ENCODE data around the gene RAB24.
"Not testable (repeated sequence)": the region's sequence is repeated elsewhere in the genome, so short reads cannot be mapped to it uniquely, and the experiment has no call there.

Gene RAB24

DNA sequence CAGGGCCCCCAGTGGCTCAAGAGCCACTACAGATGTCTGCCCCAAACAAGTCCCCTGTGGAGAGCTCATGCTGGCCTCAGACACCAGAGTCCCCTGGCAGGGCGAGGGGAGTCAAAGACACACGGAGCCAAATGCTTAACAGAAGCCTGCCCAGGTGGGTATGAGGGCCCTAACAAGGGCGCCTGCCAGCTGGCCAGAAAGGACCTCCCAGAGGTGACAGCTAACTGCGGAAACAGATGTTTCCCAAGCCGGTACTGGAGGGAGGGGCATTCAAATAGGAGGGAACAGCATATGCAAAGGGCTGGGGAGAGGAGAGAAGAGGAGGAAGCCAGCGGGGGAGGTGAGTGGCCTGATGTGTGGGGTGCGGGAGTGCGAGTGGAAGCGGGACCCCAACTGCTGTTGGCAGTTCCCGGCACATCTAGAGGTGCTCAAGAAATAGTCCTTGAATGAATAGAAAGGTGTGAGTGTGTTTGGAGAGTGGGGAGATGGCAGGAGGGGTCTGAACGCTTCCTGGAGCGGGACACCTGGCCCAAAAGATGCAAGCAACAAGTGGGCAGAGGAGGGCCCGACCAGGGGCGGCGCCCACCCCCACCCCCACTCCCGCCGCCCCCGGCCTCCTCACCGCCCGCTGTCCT lies 7.4 kb upstream of the RAB24 start:
- DNase-seq, result peak in 2 of 3 experiments; percentile 45 to 61

DNA sequence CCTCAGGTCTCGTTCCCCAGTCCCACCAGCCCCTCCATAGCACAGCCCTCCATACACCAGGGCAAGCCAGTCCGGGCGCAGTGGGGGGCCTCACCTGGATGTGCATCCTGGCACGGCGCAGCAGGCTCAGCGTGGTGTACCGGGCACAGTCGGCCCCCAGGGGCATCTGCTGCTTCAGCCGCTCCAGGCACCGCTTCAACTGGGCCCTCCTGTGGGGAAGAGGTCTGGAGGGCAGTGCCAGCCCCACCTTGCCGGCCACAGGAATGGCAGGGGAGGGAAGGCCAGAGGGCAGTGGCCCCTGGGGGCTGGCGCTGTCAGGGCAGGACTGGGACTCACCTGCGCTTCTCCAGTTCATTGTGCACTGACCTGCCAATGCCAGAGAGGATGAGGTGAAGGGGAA lies 6.8 kb upstream of the RAB24 start:
- DNase-seq, result peak in 2 of 3 experiments; percentile 45 to 61

DNA sequence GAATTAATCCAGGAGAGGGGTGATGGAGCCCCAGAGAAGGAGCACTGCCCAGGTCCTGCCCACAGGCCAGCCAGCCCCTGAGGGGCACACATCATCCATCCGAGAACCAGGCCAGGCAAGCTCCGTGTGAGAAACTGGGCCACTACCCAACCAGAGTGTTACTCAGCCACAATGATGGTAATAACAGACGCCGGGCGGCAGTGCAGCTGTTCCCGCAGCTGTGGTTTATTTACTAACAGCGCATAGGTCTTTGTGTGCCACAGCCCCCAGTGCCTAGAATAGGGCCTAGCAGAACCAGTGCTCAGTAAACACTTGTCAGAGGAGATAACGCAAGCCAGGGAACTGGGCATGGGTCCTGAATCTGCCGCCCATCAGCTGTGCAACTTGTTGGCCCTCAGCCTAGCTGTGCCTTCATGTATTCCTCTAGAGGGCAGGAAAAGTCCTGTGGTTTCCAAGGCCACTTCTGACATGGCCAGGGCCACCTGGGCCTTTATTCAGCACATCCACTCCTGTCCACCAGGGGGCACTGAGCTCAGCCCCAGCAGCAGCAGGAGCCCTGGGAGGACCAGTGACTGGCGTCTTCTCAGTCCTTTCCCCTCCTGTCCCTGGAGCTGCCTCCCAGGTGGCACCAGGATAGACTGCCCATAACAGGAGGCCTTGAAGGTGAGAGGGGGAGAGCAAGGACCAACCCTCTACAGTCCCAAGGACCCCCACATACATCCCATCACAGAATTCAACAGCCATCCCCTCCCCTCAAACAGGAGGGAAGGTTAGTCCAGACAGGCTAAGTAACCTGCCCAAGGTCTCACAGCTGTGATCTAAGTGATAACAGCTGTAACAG lies 6.1 kb upstream of the RAB24 start:
- DNase-seq, result peak; percentile 23 to 56 (median 55)

DNA sequence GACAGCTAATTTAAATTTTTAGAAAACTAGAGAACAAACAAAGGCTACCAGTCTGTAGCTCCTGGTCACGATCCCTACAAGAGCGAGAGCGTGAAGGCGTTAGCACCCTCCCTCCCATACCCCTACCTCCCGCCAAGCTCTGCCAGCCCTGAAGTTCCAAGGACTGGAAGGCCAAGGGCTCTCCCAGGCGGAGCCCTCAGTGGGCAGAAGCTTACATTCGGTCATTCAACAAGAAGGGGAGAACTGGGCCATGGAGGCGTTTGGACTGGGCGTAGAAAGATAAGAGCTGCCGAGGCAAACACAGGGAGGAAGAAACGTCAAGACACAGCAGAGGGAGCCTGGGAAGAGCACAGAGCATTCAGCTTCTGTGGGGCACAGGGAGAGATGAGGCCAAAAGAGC lies 5.2 kb upstream of the RAB24 start:
- DNase-seq, result no peak

DNA sequence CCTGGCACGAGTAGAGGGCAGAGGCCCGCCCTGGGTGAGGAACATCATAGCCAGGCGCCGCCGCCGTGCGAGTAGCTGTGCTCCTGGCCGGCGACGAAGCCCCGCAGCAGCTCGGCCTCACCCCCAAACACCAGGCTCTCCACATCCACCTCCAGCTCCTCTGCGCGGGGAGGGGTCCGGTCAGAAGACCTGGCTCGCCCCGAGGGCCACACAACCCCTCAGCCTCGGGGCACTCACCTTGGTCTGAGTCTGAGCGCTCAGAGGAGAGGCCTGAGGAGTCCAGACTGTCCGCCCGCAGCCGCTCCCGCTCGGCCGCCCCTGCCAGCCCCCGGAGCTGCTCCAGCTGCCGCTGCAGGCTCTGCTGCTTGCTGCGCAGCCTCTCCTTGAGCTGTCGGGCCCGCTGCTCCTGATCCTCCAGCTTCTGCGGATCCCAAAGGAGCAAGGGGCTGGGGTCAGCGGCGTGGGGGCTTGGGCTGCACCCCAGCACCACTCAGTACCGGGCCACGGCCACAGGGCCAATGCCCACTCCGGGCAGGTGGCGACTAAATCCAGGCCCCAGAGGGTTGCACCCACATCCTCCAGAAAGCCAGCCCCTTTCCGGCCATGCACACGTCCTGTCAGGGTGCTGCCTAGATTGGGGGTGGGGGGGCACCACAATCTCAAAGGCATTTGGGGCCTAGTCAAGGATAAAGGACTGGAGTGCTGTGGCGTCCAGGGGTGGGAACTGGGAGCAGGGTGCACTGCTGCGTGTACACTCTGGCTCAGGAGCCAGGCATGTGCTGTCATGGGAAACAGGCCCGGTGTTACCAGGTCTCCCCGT lies 4.2 kb upstream of the RAB24 start:
- no peak for DNase-seq

DNA sequence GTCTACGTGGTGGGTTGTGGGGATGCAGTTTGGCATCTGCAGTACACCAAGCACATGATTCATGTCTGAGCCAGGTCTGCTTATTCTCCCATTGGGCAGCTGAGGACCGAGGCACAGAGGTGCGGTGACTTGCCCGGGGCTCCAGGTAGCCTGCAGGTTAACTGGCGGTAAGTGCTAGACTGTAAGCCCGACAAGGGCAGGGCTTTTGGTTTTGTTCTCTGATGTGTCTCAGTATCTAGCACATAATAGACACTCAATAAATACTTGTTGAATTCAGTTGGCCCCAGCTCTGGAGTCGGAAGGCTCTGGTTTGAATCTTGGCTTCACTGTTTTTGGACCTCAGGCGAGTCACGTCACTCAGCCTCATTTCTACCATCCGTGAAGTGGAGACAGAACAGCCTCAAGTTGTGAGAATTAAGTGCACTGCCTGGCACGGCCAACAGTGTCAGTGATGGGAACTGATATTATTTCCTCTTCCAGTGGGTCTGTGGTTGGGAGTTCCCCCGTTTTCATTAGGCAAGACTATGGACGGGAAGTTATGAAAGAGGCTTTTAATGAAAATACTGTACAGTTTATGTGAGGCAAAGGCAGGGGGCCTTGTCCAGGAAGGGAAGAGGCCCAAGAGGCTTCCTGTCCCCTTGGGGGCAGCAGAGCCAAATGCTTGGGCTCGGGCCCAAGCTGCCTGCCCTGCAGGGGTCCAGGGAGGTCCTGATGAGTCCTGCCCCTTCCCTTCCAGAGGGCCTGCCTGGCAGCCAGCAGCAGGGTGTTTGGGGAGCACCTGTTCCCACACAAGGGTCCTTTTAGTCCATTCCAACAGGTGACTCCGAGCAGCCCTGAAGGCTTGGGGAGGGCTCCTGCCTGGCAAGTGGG lies 3.4 kb upstream of the RAB24 start:
- no peak for DNase-seq

DNA sequence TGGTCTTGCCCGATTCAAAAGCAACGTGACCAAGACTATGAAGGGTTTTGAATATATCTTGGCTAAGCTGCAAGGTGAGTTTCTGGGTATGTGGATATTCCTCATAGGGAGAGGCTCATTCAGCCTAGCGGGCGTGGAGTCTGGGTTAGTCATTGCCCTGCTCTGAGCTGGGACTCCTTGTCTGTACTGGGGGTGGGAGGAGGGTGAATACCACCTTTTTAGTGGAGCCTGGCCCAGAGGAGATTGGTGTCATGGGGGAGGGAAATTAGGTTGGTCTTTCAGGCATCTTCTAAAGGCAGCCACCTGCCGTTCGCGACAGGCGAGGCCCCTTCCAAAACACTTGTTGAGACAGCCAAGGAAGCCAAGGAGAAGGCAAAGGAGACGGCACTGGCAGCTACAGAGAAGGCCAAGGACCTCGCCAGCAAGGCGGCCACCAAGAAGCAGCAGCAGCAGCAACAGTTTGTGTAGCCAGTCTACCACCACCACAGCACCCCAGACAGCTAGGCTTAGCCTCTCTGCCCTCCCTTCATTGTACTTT lies 2.7 kb upstream of the RAB24 start:
- DNase-seq, result not testable (repeated sequence)

DNA sequence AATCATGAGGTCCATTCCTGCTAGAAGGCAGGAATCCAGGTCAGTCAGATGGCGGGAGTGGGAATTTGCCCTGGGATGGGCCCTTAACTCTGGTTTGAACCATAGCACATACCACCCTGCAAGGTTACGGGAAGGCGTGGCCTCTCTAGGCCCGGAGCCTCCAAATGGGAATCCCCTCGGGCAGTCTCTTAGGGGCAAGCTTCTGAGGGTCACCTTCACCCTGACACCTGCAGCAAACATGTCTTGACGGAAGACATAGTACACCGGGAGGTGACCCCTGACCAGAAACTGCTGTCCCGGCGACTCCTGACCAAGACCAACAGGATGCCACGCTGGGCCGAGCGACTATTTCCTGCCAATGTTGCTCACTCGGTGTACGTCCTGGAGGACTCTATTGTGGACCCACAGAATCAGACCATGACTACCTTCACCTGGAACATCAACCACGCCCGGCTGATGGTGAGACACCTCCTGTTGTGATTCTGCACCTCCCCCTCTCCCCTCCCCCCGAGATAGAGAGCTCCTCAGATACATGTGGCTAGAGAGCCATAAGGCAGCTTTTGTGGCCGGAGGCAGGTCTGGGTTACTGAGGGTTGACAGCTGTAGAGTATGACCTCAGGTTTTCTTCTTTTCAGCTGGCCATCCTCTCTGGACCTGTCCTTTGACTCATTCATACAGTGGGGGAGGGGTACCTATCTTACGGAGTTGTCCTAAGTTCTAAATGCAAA lies 1.0 kb upstream of the RAB24 start:
- DNase-seq, result peak in 1 of 3 experiments; percentile 18

DNA sequence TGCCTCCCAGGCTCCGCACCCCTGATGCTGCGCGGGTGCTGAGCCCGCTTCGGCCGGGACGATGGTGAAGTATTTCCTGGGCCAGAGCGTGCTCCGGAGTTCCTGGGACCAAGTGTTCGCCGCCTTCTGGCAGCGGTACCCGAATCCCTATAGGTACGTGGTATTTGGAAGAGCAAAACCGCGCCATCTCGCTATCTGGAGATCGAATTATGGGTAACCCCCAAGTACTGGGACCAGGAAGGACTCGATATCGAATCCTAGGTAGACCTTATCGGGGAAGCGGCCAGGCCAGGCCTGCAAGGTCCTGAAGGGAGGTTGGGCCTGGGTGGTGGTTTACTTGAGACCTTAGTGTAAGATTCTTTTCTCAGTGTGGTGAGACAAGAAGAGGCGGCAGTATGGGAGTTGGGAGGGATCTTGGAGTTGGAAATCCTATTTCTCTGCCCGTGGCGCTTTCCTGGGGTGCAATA lies 439 bp upstream of the RAB24 start:
- DNase-seq, result peak in 1 of 3 experiments; percentile 55

DNA sequence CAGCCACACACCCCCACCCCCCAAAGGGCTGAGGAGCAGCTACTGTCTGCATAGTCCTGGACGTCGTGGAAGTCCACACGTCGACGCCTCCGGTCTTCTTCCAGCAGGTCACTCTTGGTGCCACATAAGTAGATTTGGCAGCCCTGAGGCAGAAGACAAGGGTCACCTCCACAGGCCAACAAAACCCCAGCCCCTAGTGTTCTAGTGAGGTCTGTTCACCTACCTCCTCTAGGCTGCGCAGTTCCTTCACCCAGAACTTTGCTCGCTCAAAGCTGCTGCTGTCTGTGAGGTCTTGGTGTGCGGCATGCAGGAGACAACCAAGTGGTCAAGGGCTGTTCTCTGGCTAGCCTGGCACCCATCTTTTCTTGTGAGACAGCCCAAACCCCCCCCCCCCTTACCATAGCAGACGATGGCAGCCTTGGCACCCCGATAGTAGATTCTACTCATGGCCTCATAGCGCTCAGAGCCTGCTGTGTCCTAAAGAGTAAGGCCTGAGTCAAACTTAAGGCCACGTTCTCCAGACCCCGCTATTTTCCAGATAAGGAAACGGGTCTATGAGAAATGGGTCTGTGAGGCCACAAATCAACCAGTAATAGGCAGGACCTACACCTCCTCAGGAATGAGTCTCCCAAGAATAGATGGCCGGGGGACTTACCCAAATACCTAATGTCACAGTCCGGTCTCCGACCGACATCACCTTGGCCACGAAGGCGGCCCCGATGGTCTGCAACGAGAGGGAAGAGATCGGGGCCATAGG lies 987 bp downstream of the RAB24 start:
- DNase-seq, result no peak

DNA sequence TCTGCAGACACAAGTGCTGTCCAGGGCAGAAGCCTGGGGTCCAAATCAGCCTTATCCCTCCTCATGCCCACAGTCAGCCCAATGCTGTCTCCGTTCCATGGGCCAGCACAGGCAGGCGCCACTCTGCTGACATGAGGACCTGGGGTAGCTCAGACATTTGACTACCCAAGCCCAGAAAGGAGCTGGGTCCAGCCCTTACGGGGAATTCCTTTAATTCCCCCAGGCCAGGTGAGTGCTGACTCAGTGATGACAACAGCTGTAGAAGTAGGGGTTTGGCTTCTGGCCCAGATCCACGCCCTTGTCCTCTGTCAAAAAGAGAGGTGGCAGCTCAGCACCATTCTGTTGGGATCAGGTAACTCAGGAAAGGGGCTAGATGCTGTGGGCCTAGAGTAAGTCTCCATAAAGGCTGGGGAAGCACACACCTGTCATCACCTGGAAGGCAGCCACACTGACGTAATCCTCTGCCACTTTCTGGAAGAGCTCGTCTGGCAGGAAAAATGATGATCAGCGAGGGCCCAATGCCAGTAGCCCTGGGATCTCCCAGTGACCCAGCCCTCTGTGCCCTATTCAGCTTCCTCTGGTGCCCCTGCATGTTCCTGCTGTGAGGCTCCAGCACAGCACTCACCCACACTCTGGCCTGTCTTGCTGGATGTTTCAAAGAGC lies 1.9 kb downstream of the RAB24 start:
- peak in 2 of 3 experiments; percentile 31 to 35 for DNase-seq

DNA sequence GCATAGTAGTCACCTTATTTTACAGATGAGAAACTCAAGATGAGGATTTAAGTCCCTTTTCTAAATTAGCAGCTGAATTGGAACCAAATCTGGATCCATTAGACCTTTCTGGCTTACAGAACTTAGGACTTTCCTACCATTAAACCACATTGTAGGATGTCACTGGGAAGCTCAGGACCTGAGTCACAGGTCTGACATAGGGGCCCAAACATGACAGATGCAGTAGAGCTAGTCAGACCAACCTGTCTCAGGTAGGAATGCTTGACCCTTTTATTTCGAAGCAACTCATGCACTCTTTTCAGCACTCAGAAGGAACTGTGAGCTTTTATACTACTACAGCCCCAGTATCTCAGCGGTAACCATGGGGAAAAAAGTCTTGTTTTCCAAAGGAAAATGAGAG lies 2.6 kb downstream of the RAB24 start:
- DNase-seq, result no peak

DNA sequence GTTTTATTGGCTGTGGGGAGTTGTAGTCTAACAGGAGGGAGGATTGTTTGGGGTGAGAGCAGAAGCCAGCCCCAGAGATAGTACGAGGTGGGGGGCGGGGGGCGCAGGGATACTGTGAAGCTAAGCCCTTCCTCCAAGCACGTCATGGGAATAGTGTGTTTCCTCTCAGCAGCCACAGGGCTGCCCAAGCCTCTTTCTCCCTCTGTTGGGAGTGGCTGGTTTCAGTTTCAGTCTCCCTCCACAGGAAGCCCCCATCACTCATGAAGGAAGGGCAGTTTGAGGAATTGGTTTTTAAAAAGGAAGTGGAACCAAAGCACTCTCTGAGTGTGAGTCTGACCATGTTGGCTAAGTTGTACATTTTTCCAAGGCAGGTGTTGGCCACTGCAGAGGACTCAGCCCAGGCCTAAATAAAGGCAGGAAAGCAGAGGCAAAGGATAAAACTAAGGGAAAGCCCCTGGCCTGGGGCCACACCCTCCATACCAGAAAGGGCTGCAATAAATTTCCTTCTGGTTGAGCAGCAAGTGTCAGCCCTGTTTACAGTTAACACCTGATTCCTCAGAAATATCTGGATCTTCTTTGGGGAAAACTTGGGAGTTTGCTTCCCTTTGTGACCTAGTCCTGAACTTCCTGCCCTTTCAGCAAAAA lies 3.2 kb downstream of the RAB24 start:
- DNase-seq, result no peak

DNA sequence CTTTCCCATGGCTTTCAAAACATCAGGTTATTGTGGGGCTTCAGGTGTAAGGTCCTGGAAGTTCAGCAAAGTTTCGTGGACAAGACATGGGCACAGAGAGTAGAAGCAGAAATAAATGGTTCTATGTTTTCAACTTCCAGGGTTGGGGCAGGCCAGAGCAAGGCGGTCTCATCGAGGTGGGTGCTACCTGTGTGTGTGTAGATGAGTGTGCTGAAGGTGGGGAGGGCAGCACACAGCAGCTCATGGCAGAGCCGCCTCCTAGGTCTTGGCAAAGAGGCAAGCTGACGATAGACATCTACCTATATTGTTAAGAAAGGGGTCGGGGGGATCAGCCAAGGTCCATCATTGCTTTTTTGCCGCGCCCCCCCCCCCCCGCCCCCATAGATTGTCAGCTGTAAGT lies 3.8 kb downstream of the RAB24 start:
- no peak for DNase-seq

DNA sequence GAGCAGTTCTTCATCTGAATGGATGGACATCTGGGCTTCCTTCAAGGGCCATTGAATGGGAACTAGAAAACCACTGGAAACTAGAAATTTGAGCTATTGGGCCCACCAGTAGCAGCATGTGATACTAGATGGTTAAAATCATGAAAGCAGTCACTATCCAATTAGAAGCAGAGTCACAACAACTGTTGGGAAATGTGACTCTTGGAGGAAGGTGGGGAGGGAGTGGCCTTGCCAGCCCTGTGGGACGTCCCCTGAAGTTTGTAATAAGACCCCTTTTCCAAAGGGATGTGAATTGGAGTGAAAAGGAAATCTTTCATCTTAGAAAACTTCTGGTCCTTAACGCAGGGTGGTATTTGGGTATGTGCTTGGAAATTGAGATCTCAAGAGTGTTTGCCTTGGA lies 5.6 kb downstream of the RAB24 start:
- DNase-seq, result no peak

DNA sequence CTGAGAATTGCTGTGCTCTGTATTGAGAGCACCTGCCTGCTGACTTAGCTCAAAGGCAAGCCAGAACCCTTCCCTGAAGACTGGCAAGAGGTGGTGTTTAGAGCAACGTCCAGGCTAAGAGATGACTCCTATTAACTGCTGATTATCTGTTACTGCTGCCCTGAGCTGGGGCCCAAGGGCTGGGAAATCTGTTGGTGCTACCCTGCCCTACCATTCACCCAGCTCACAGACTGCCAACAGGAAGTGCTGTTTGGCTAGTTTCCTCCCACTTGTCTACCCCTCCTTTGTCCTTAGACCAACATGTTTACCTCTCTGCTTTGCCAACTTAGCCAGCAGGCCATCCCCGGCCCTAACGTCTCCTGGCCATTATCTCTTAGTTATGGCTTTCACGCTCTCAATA lies 6.9 kb downstream of the RAB24 start:
- DNase-seq, result no peak

DNA sequence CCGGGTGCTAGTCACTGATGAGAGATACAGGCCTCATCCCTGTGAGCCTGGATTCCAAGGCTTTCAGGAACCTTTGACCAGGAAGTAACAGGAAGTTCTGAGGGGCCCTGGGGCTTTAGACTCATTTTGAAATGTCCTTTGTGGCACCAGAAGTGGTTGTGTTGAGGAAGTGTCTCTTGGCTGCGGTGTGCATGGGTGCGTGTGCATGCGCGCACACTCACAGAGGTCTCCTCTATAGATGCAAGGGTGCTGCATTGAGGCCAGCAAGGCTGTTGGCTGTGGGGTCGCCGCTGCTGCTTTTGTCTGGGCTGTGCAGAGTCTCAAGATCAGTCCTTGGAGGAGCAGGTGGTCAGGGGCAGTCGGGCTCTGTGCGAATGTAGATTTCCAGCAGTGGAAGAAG lies 7.6 kb downstream of the RAB24 start:
- DNase-seq, result no peak

DNA sequence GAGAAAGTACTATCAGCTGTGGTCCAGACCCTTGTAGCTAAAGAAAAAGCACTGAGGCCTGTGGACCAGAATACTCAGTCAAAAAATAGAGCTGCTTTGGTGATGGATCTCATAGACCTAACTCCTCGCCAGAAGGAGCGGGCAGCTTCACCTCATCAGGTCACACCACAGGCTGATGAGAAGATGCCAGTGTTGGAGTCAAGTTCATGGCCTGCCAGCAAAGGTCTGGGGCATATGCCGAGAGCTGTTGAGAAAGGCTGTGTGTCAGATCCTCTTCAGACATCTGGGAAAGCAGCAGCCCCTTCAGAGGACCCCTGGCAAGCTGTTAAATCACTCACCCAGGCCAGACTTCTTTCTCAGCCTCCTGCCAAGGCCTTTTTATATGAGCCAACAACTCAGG lies 8.9 kb downstream of the RAB24 start:
- DNase-seq, result no peak

DNA sequence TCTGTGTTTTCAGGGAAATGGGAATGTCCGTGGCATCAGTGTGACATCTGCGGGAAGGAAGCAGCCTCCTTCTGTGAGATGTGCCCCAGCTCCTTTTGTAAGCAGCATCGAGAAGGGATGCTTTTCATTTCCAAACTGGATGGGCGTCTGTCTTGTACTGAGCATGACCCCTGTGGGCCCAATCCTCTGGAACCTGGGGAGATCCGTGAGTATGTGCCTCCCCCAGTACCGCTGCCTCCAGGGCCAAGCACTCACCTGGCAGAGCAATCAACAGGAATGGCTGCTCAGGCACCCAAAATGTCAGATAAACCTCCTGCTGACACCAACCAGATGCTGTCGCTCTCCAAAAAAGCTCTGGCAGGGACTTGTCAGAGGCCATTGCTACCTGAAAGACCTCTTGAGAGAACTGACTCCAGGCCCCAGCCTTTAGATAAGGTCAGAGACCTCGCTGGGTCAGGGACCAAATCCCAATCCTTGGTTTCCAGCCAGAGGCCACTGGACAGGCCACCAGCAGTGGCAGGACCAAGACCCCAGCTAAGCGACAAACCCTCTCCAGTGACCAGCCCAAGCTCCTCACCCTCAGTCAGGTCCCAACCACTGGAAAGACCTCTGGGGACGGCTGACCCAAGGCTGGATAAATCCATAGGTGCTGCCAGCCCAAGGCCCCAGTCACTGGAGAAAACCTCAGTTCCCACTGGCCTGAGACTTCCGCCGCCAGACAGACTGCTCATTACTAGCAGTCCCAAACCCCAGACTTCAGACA lies 9.5 kb downstream of the RAB24 start:
- DNase-seq, result no peak

Data from NCI-H1417 (cell line).